A549 (cell line): ENCODE data around the gene PAK1. TPM values are rescaled to one million over a fixed set of nuclear protein-coding genes. Genes with fewer than 3 reads are reported as not detected.

ENCODE experiments used
- ATAC-seq, 2 experiments: fragments of 200-7000 bp in 1 of 2; fragments of >200 bp in 1 of 2; cut with Nextera tagmentation in 1 of 2; cut with Tn5 transposase in 1 of 2; 3 replicates each; pipeline versions ENCODE4 v1.8.0 to v1.9.1; 2018 to 2020; ENCODE audit warnings: mild to moderate bottlenecking in 1 of 2, moderate library complexity in 1 of 2
- CTCF ChIA-PET: fragments of 300-600 bp; sonication (Branson Sonifier 250); formaldehyde crosslinking; extraction: SDS; loops from one replicate; lab custom pipeline; 2021; ENCODE audit warnings: antibody characterized with exemption, inconsistent platforms; lab: Yijun Ruan, JAX
- POLR2A ChIA-PET: fragments of 350-600 bp; formaldehyde crosslinking; extraction: SDS; loops from one replicate; lab custom pipeline; 2021; ENCODE audit warnings: antibody characterized with exemption, inconsistent platforms; lab: Yijun Ruan, JAX
- DNase-seq, 2 experiments: peaks; one replicate each; pipeline versions ENCODE4 v3.0.0 to v3.0.0-alpha.2; 2011 to 2016; ENCODE audit warnings: low read depth in 1 of 2, low spot score in 1 of 2
- FAIRE-seq: peaks from 2 replicates; lab custom pipeline; 2011; peaks lifted over from hg19 to GRCh38; lab: Jason Lieb, UNC
- H3K27ac ChIP-seq, 2 experiments: fragments of >200 bp; sonication (Bioruptor Twin); formaldehyde crosslinking; 3 replicates each; pipeline ENCODE4 v1.5.1; 2016 to 2017
- H3K4me1 ChIP-seq: fragments of >200 bp; sonication (Bioruptor Twin); formaldehyde crosslinking; 3 replicates; pipeline ENCODE4 v1.6.1; 2016
- H3K4me2 ChIP-seq: fragments of >200 bp; sonication (Bioruptor Twin); formaldehyde crosslinking; 3 replicates; pipeline ENCODE4 v1.6.1; 2016
- H3K4me3 ChIP-seq: fragments of >200 bp; sonication (Bioruptor Twin); formaldehyde crosslinking; 3 replicates; pipeline ENCODE4 v1.5.1; 2016
- H3K9me3 ChIP-seq: fragments of >200 bp; sonication (Bioruptor Twin); formaldehyde crosslinking; 3 replicates; pipeline ENCODE4 v1.6.1; 2016
- BCL3 ChIP-seq: fragments of >200 bp; sonication (Bioruptor Twin); formaldehyde crosslinking; IDR thresholded peaks from 3 replicates; pipeline ENCODE4 v1.6.1; 2016
- BHLHE40 ChIP-seq: IDR thresholded peaks from 2 replicates; pipeline ENCODE4 v1.6.1; 2012; ENCODE audit warnings: low read depth, low read length, inconsistent platforms
- CBX2 ChIP-seq: fragments of 200-600 bp; sonication (generic); IDR thresholded peaks from 2 replicates; pipeline ENCODE4 v1.6.1; 2016; ENCODE audit warnings: low read depth, mild to moderate bottlenecking, borderline replicate concordance
- CBX8 ChIP-seq: fragments of 200-600 bp; sonication (generic); IDR thresholded peaks from 2 replicates; pipeline ENCODE4 v1.6.1; 2016
- CHD4 ChIP-seq: fragments of 200-600 bp; sonication (generic); IDR thresholded peaks from 2 replicates; pipeline ENCODE4 v1.6.1; 2016; ENCODE audit warnings: antibody characterized with exemption, mild to moderate bottlenecking, borderline replicate concordance
- E2F6 ChIP-seq: IDR thresholded peaks from 2 replicates; pipeline ENCODE4 v1.6.1; 2012; ENCODE audit warnings: low read depth, borderline replicate concordance
- EHMT2 ChIP-seq: fragments of 200-600 bp; sonication (generic); IDR thresholded peaks from 2 replicates; pipeline ENCODE4 v1.6.1; 2016; ENCODE audit warnings: antibody characterized with exemption, low read depth, mild to moderate bottlenecking, moderate library complexity
- ELK1 ChIP-seq: fragments of 150-350 bp; IDR thresholded peaks from 2 replicates; pipeline ENCODE4 v1.6.1; 2014; ENCODE audit warnings: low read depth, mild to moderate bottlenecking, low read length
- EP300 ChIP-seq, 2 experiments: fragments of >200 bp; sonication (Bioruptor Twin); formaldehyde crosslinking; IDR thresholded peaks; 2 replicates in 1 of 2; 3 replicates in 1 of 2; pipeline ENCODE4 v1.6.1; 2016 to 2017
- ESRRA ChIP-seq: fragments of 150-350 bp; IDR thresholded peaks from 2 replicates; pipeline ENCODE4 v1.6.1; 2014; ENCODE audit warnings: mild to moderate bottlenecking, low read length, borderline replicate concordance
- FOSB ChIP-seq: fragments of 250-450 bp; sonication (Bioruptor Pico); IDR thresholded peaks from 2 replicates; pipeline ENCODE4 v1.5.0; 2020; ENCODE audit warnings: mild to moderate bottlenecking, moderate library complexity
- FOXS1 ChIP-seq: fragments of 250-450 bp; sonication (Bioruptor Pico); IDR thresholded peaks from 2 replicates; pipeline ENCODE4 v1.5.0; 2020; ENCODE audit warnings: mild to moderate bottlenecking, moderate library complexity
- GATA3 ChIP-seq: IDR thresholded peaks from 2 replicates; pipeline ENCODE4 v1.6.1; 2012; ENCODE audit warnings: borderline replicate concordance
- HES2 ChIP-seq: fragments of >200 bp; sonication (Bioruptor Twin); formaldehyde crosslinking; IDR thresholded peaks from 2 replicates; pipeline ENCODE4 v1.6.1; 2016
- HEYL ChIP-seq: fragments of 250-450 bp; sonication (Bioruptor Pico); IDR thresholded peaks from 2 replicates; pipeline ENCODE4 v1.8.0; 2021; ENCODE audit warnings: mild to moderate bottlenecking, moderate library complexity
- HMGXB4 ChIP-seq: fragments of 250-450 bp; sonication (Bioruptor Pico); IDR thresholded peaks from 2 replicates; pipeline ENCODE4 v1.5.0; 2021; ENCODE audit warnings: mild to moderate bottlenecking, moderate library complexity, borderline replicate concordance
- HOXA7 ChIP-seq: fragments of 250-450 bp; sonication (Bioruptor Pico); IDR thresholded peaks from 2 replicates; pipeline ENCODE4 v1.5.0; 2020; ENCODE audit warnings: mild to moderate bottlenecking, moderate library complexity
- HOXB5 ChIP-seq: fragments of 250-450 bp; sonication (Bioruptor Pico); IDR thresholded peaks from 2 replicates; pipeline ENCODE4 v1.5.0; 2020; ENCODE audit warnings: mild to moderate bottlenecking, moderate library complexity
- KDM5A ChIP-seq: fragments of 200-600 bp; sonication (generic); IDR thresholded peaks from 2 replicates; pipeline ENCODE4 v1.6.1; 2016; ENCODE audit warnings: antibody characterized with exemption, mild to moderate bottlenecking
- MAFK ChIP-seq: fragments of 450-650 bp; IDR thresholded peaks from 2 replicates; pipeline ENCODE4 v1.6.1; 2014; ENCODE audit not compliant: partially characterized antibody
- NR3C1 ChIP-seq: fragments of >200 bp; sonication (Bioruptor Twin); formaldehyde crosslinking; IDR thresholded peaks from 3 replicates; pipeline ENCODE4 v1.6.1; 2017
- PHF8 ChIP-seq: fragments of 200-600 bp; sonication (generic); IDR thresholded peaks from 2 replicates; pipeline ENCODE4 v1.6.1; 2016; ENCODE audit warnings: low read depth, mild to moderate bottlenecking, antibody characterized with exemption, moderate library complexity, borderline replicate concordance
- RARB ChIP-seq: fragments of 250-450 bp; sonication (Bioruptor Pico); IDR thresholded peaks from 2 replicates; pipeline ENCODE4 v1.8.0; 2021; ENCODE audit warnings: mild to moderate bottlenecking, moderate library complexity
- RFX5 ChIP-seq: fragments of 450-650 bp; IDR thresholded peaks from 2 replicates; pipeline ENCODE4 v1.7.1; 2014; ENCODE audit warnings: antibody characterized with exemption, mild to moderate bottlenecking, moderate library complexity
- SMC3 ChIP-seq: fragments of >200 bp; sonication (Bioruptor Twin); formaldehyde crosslinking; IDR thresholded peaks from 3 replicates; pipeline ENCODE4 v1.6.1; 2018; ENCODE audit warnings: inconsistent platforms
- TP53 ChIP-seq: fragments of 250-450 bp; sonication (Bioruptor Pico); IDR thresholded peaks from 2 replicates; pipeline ENCODE4 v1.5.0; 2021; ENCODE audit warnings: mild to moderate bottlenecking, moderate library complexity
- USF2 ChIP-seq: fragments of 450-650 bp; IDR thresholded peaks from 2 replicates; pipeline ENCODE4 v1.6.1; 2014; ENCODE audit warnings: antibody characterized with exemption
- ZC3H11A ChIP-seq: fragments of 450-650 bp; IDR thresholded peaks from 2 replicates; pipeline ENCODE4 v1.6.1; 2014; ENCODE audit warnings: antibody characterized with exemption, mild to moderate bottlenecking
- WGBS: methylation state at CpG from one replicate; pipeline ENCODE4 v1.1.6; 2017; ENCODE audit errors: missing lambda C conversion rate; 5-methylcytosine and 5-hydroxymethylcytosine counted together
- polyA plus RNA-seq, 4 experiments: library from polyadenylated mRNA; depleted of rRNA in 3 of 4; stranded (reverse); fragments of >200 nt; fragmentation: RNase III in 1 of 4; extraction: RNeasy Plus Mini Kit Qiagen cat#74134 plus additional on column Dnase treatment in 1 of 4; gene quantifications; 2 replicates in 3 of 4; 3 replicates in 1 of 4; pipeline ENCODE4 v1.2.3, GENCODE V29; 2011 to 2017

The PAK1 gene
- polyA plus RNA-seq, 2 of the 4 experiments (the other 2 are of a cell fraction), result 20.6 to 60.7 TPM

GRCh38 chr11:77411137-77411707, 62.7 kb downstream of the PAK1 start:
- peaks cover 22% of the 10 kb centered on the region for H3K4me1 ChIP-seq
- ChIA-PET CTCF (interaction anchor here (1.1 to 1.5 kb wide), 4 partner anchors 10 to 284 kb away, joined by 3 to 6 read pairs (median 4); partner anchors contain the start of gene MYO7A), POLR2A (interaction anchor here (0.7 to 1.2 kb wide), 2 partner anchors 17 to 31 kb away, joined by 3 to 4 read pairs; no protein-coding TSS in a partner anchor)
- FAIRE-seq, result no peak
- 21% methylated on average over 6 of the region's 6 CpGs for WGBS
- peak; percentile 11 to 22 for DNase-seq
- peak overlapping the region; percentile 72 for H3K4me2 ChIP-seq
- TF ChIP-seq EP300 (IDR thresholded peaks at IDR 0.05) (no peak), RARB (CRISPR knock-in tag) (no peak), FOSB (CRISPR knock-in tag) (no peak), NR3C1 (no peak), HEYL (CRISPR knock-in tag) (no peak), CBX8 (no peak), HOXA7 (CRISPR knock-in tag) (no peak), HMGXB4 (no peak), ZC3H11A (no peak), FOXS1 (CRISPR knock-in tag) (no peak), GATA3 (no peak), SMC3 (no peak), CHD4 (no peak), HOXB5 (CRISPR knock-in tag) (no peak), BHLHE40 (no peak), USF2 (no peak), PHF8 (no peak), ESRRA (no peak)
- no peaks in the 10 kb centered on the region for H3K9me3 ChIP-seq
- H3K4me3 ChIP-seq, result peak overlapping the region; percentile 56
- peak; percentile 75 to 77 for ATAC-seq
- H3K27ac ChIP-seq, result peak overlapping the region; percentile 70 to 87

- FAIRE-seq (no peak), ATAC-seq (no peak), DNase-seq (no peak)
- Histone ChIP-seq H3K4me2 (peak overlapping the region; percentile 72), H3K9me3 (no peaks in the 10 kb centered on the region), H3K4me1 (peaks cover 22% of the 10 kb centered on the region), H3K27ac (no peak overlapping the region), H3K4me3 (no peak overlapping the region)
- ChIA-PET POLR2A (no interaction called here), CTCF (interaction anchor here (1.5 kb wide), 1 partner anchor 12 kb away, joined by 4 read pairs; no protein-coding TSS in a partner anchor)
- no peak for TF ChIP-seq CHD4
- TF ChIP-seq EHMT2, result no peak
- TF ChIP-seq HES2, result no peak
- no peak for TF ChIP-seq USF2
- no peak for TF ChIP-seq ZC3H11A
- TF ChIP-seq GATA3, result no peak
- TF ChIP-seq E2F6, result no peak
- TF ChIP-seq BCL3, result no peak
- TF ChIP-seq HOXA7 (CRISPR knock-in tag), result no peak
- TF ChIP-seq TP53 (CRISPR knock-in tag), result no peak
- TF ChIP-seq RFX5, result no peak
- no peak for TF ChIP-seq KDM5A
- TF ChIP-seq MAFK, result no peak
- TF ChIP-seq ELK1, result no peak
- no peak for TF ChIP-seq CBX2
- 90% methylated on average over 4 of the region's 4 CpGs for WGBS
These were observed 63.6 kb downstream of the PAK1 start for GRCh38 chr11:77410076-77410827.
